ENCODE measurements around the gene B3GAT1.

B3GAT1 gene

GRCh38 chr11:134355656-134356055, 56.4 kb downstream of the B3GAT1 start:
- no peak overlapping the region for H3K4me3 ChIP-seq (ENCODE audit: low read depth, low read length)
- no peak for DNase-seq (ENCODE audit: low read depth, low spot score)
- in situ Hi-C loops (cut with HindIII; ENCODE audit: low sequenced_read_pairs): no loop called here
- no peak for TF ChIP-seq CTCF (IDR thresholded peaks at IDR 0.05; ENCODE audit: low read depth, low read length)

GRCh38 chr11:134355136-134355535, 56.9 kb downstream of the B3GAT1 start:
- in situ Hi-C loops (cut with HindIII; ENCODE audit: low sequenced_read_pairs): no loop called here
- no peak for TF ChIP-seq CTCF (IDR thresholded peaks at IDR 0.05; ENCODE audit: low read depth, low read length)

GRCh38 chr11:134352111-134352510, 59.9 kb downstream of the B3GAT1 start:
- in situ Hi-C loops (cut with HindIII; ENCODE audit: low sequenced_read_pairs): no loop called here
- no peak for DNase-seq (ENCODE audit: low read depth, low spot score)
- H3K4me3 ChIP-seq (ENCODE audit: low read depth, low read length): no peak overlapping the region
- no peak for TF ChIP-seq CTCF (IDR thresholded peaks at IDR 0.05; ENCODE audit: low read depth, low read length)

More at GRCh38 chr11:134355136-134355535, 56.9 kb downstream of the B3GAT1 start:
- no peak overlapping the region for H3K4me3 ChIP-seq (ENCODE audit: low read depth, low read length)
- DNase-seq (ENCODE audit: low read depth, low spot score): no peak

- TF ChIP-seq CTCF (IDR thresholded peaks at IDR 0.05; ENCODE audit: low read depth, low read length): no peak
- no peak for DNase-seq (ENCODE audit: low read depth, low spot score)
- no peak overlapping the region for H3K4me3 ChIP-seq (ENCODE audit: low read depth, low read length)
- in situ Hi-C loops (cut with HindIII; ENCODE audit: low sequenced_read_pairs): no loop called here
Observed at GRCh38 chr11:134350381-134350780, 61.7 kb downstream of the B3GAT1 start.

- H3K4me3 ChIP-seq (ENCODE audit: low read depth, low read length): no peak overlapping the region
- in situ Hi-C loops (cut with HindIII; ENCODE audit: low sequenced_read_pairs): no loop called here
- no peak for DNase-seq (ENCODE audit: low read depth, low spot score)
- TF ChIP-seq CTCF (IDR thresholded peaks at IDR 0.05; ENCODE audit: low read depth, low read length): no peak
Observed at GRCh38 chr11:134349802-134350355, 62.2 kb downstream of the B3GAT1 start.

GRCh38 chr11:134349109-134349801, 62.8 kb downstream of the B3GAT1 start:
- H3K4me3 ChIP-seq (ENCODE audit: low read depth, low read length): no peak overlapping the region
- in situ Hi-C loops (cut with HindIII; ENCODE audit: low sequenced_read_pairs): no loop called here
- TF ChIP-seq CTCF (IDR thresholded peaks at IDR 0.05; ENCODE audit: low read depth, low read length): no peak
- no peak for DNase-seq (ENCODE audit: low read depth, low spot score)
